CD4-positive, alpha-beta T cell (primary cell): ENCODE measurements around the gene STPG4. TPM values are rescaled to one million over a fixed set of nuclear protein-coding genes. Genes with fewer than 3 reads are reported as not detected.

Experiments
- ATAC-seq: fragments of 200-7000 bp; cut with Tn5 transposase; one replicate; pipeline ENCODE4 v1.10.0; 2022; ENCODE audit warnings: mild to moderate bottlenecking; ENCODE audit not compliant: poor library complexity
- CTCF ChIA-PET: fragments of 350-600 bp; sonication (Branson Sonifier 250); formaldehyde crosslinking; loops from one replicate; lab custom pipeline; 2021; ENCODE audit warnings: antibody characterized with exemption, inconsistent platforms; lab: Charles Lee
- POLR2A ChIA-PET: fragments of 350-600 bp; sonication (Branson Sonifier 250); formaldehyde crosslinking; loops from one replicate; lab custom pipeline; 2021; ENCODE audit warnings: antibody characterized with exemption, inconsistent platforms; lab: Charles Lee
- DNase-seq, 14 experiments: peaks; one replicate each; pipeline ENCODE4 v3.0.0-alpha.2; 2013 to 2020; ENCODE audit warnings: mixed read lengths in 2 of 14
- H3K27ac ChIP-seq, 2 donors: one replicate each; pipeline versions ENCODE4 v1.5.1 to v1.7.0; 2013; ENCODE audit warnings: low read length in 2 of 2, low read depth in 1 of 2, mild to moderate bottlenecking in 1 of 2
- H3K27me3 ChIP-seq, 2 experiments: 1 replicate in 1 of 2; 2 replicates in 1 of 2; pipeline versions ENCODE4 v1.6.1 to v1.7.0; 2013; ENCODE audit warnings: low read length in 2 of 2, control low read depth in 1 of 2, mild to moderate bottlenecking in 1 of 2, moderate library complexity in 1 of 2; ENCODE audit not compliant: insufficient read depth in 2 of 2, control insufficient read depth in 1 of 2
- H3K36me3 ChIP-seq: one replicate; pipeline ENCODE4 v1.6.1; 2013; ENCODE audit warnings: low read length, control low read depth; ENCODE audit not compliant: insufficient read depth
- H3K4me1 ChIP-seq: one replicate; pipeline ENCODE4 v1.6.1; 2013; ENCODE audit warnings: low read length, control low read depth; ENCODE audit not compliant: insufficient read depth
- H3K4me3 ChIP-seq: one replicate; pipeline ENCODE4 v1.5.1; 2013; ENCODE audit warnings: mild to moderate bottlenecking, low read length, moderate library complexity
- H3K9me3 ChIP-seq, 2 experiments: 1 replicate in 1 of 2; 2 replicates in 1 of 2; pipeline versions ENCODE4 v1.6.1 to v1.7.0; 2013; ENCODE audit warnings: low read length in 2 of 2, mild to moderate bottlenecking in 2 of 2, control low read depth in 1 of 2, moderate library complexity in 1 of 2; ENCODE audit not compliant: control insufficient read depth in 1 of 2, insufficient read depth in 1 of 2
- H3K27ac Mint-ChIP-seq: one replicate; pipeline ENCODE4 v1.8.0; 2020; ENCODE audit warnings: mixed read lengths
- H3K27me3 Mint-ChIP-seq: one replicate; pipeline ENCODE4 v1.8.0; 2021; ENCODE audit warnings: mixed read lengths
- H3K36me3 Mint-ChIP-seq: one replicate; pipeline ENCODE4 v1.8.0; 2021; ENCODE audit warnings: low read depth, mixed read lengths
- H3K4me1 Mint-ChIP-seq: one replicate; pipeline ENCODE4 v1.8.0; 2021; ENCODE audit warnings: low read depth, mixed read lengths
- H3K4me3 Mint-ChIP-seq: one replicate; pipeline ENCODE4 v1.8.0; 2020; ENCODE audit warnings: mild to moderate bottlenecking, mixed read lengths
- H3K9me3 Mint-ChIP-seq: one replicate; pipeline ENCODE4 v1.8.0; 2020; ENCODE audit warnings: mixed read lengths
- CTCF ChIP-seq: fragments of 200-600 bp; IDR thresholded peaks from one replicate; pipeline ENCODE4 v1.8.0; 2022; ENCODE audit warnings: antibody characterized with exemption, mild to moderate bottlenecking
- intact Hi-C, 2 experiments: fragments of 100-400 bp; cut with DNase I in 1 of 2; cut with micrococcal nuclease in 1 of 2; formaldehyde crosslinking; loops; one replicate each; pipeline versions ENCODE4 v1.15.1 to v1.9.0; 2023 to 2025; cut with DNase I, micrococcal nuclease
- total RNA-seq, 174 experiments: library from RNA in 2 of 174; stranded (reverse) in 2 of 174; gene quantifications; one replicate each; pipeline ENCODE4 v1.2.3 and lab custom pipeline; 2021 to 2026

The STPG4 gene
- total RNA-seq, 2 experiments from 2014 or later, result not detected

- H3K27me3 ChIP-seq, result no peaks in the 10 kb centered on the region
- POLR2A ChIA-PET, result no interaction called here
- no peak overlapping the region for H3K27ac Mint-ChIP-seq
- no peak overlapping the region for H3K27ac ChIP-seq
- CTCF ChIA-PET, result no interaction called here
- H3K36me3 Mint-ChIP-seq, result peaks cover 53% of the 10 kb centered on the region
- H3K27me3 Mint-ChIP-seq, result no peaks in the 10 kb centered on the region
- peaks cover 29% of the 10 kb centered on the region for H3K4me1 ChIP-seq
- TF ChIP-seq CTCF, result no peak
- peaks cover 62% of the 10 kb centered on the region for H3K36me3 ChIP-seq
- no peaks in the 10 kb centered on the region for H3K9me3 Mint-ChIP-seq
- no peak for ATAC-seq
- H3K4me3 ChIP-seq, result no peak overlapping the region
- peaks cover 35% of the 10 kb centered on the region for H3K4me1 Mint-ChIP-seq
- no peak overlapping the region for H3K4me3 Mint-ChIP-seq
- DNase-seq, result no peak
- H3K9me3 ChIP-seq, result peaks cover 0 to 5% of the 10 kb centered on the region in 2 experiments
- intact Hi-C loops, result no loop called here
These were observed 101.0 kb downstream of the STPG4 start for GRCh38 chr2:47054036-47054555.

- peaks cover 33% of the 10 kb centered on the region for H3K4me1 Mint-ChIP-seq
- ATAC-seq, result no peak
- H3K27ac ChIP-seq, result no peak overlapping the region
- no peak for DNase-seq
- H3K27me3 ChIP-seq, result no peaks in the 10 kb centered on the region
- H3K4me3 Mint-ChIP-seq, result no peak overlapping the region
- H3K4me3 ChIP-seq, result no peak overlapping the region
- no peak overlapping the region for H3K27ac Mint-ChIP-seq
- no peak for TF ChIP-seq CTCF
- ChIA-PET POLR2A (no interaction called here), CTCF (no interaction called here)
- no peaks in the 10 kb centered on the region for H3K27me3 Mint-ChIP-seq
- peaks cover 62% of the 10 kb centered on the region for H3K36me3 Mint-ChIP-seq
- intact Hi-C loops, result no loop called here
- no peaks in the 10 kb centered on the region for H3K9me3 Mint-ChIP-seq
- peaks cover 26% of the 10 kb centered on the region for H3K4me1 ChIP-seq
- H3K36me3 ChIP-seq, result peaks cover 66% of the 10 kb centered on the region
- H3K9me3 ChIP-seq, result peaks cover 0 to 5% of the 10 kb centered on the region in 2 experiments
These were observed 102.3 kb downstream of the STPG4 start for GRCh38 chr2:47052847-47053246.

GRCh38 chr2:47051562-47051961, 103.5 kb downstream of the STPG4 start:
- POLR2A ChIA-PET, result no interaction called here
- Mint-ChIP-seq H3K27me3 (no peaks in the 10 kb centered on the region), H3K9me3 (no peaks in the 10 kb centered on the region), H3K4me3 (no peak overlapping the region), H3K4me1 (peaks cover 21% of the 10 kb centered on the region), H3K36me3 (peaks cover 71% of the 10 kb centered on the region), H3K27ac (no peak overlapping the region)
- no peak for DNase-seq
- Histone ChIP-seq H3K4me3 (no peak overlapping the region), H3K9me3 (peaks cover 0 to 5% of the 10 kb centered on the region in 2 experiments), H3K4me1 (peaks cover 13% of the 10 kb centered on the region), H3K27ac (no peak overlapping the region), H3K36me3 (peaks cover 72% of the 10 kb centered on the region), H3K27me3 (no peaks in the 10 kb centered on the region)
- CTCF ChIA-PET, result no interaction called here
- no peak for TF ChIP-seq CTCF
- intact Hi-C loops, result no loop called here
- no peak for ATAC-seq
